Measurements from ENCODE around the gene GSC2.
"Not testable (repeated sequence)": the region's sequence is repeated elsewhere in the genome, so short reads cannot be mapped to it uniquely, and the experiment has no call there.

GSC2 gene

GRCh38 chr22:19178065-19178656, 28.1 kb upstream of the GSC2 start:
- DNase-seq, result peak; percentile 63

- DNase-seq, result no peak
Observed at GRCh38 chr22:19177164-19178064, 27.3 kb upstream of the GSC2 start.

DNA sequence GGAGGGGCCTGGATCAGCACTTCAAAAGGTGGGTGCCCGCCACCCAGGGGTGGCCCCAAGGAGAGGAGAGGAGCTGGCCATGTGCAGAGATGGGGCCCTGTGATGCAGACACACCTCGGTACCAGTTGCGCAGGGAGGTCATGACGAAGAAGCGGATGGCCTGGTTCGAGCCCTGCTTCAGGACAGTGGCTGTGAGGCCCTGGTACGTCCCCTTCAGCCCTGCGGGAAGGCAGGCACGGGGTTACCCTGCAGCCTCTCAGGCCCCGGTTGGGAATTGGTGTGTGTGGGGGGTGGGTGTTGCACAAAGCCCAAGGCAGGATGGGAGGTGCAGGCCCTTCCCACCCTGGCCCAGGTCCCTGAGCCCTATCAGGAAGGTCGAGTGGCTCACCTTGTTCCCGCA, 26.6 kb upstream of the GSC2 start:
- DNase-seq, result no peak

DNA sequence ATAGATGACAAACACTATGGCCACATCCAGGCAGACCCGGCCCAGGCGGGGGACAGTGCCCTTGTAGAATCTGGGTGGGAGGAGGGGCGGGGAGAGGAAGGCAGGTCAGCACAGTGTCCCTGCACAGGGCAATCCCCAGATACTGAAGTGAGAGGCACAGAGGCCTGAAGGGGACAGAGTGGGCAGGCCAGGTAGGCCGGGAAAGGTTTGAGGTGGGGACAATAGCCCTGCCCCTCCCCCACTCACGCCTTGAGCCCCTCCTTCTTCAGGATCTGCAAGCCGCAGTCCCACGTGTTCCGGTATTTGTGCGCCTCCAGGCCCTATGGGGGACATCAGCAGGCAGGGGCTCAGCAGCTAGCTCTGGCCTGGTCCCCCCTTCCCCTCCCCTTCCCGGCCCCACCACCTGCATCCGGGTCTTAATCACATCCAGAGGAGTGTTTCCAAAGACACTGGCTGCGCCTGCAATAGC, 26.1 kb upstream of the GSC2 start:
- no peak for DNase-seq

- DNase-seq, result no peak
Observed at GRCh38 chr22:19175602-19176174, 25.6 kb upstream of the GSC2 start.

DNA sequence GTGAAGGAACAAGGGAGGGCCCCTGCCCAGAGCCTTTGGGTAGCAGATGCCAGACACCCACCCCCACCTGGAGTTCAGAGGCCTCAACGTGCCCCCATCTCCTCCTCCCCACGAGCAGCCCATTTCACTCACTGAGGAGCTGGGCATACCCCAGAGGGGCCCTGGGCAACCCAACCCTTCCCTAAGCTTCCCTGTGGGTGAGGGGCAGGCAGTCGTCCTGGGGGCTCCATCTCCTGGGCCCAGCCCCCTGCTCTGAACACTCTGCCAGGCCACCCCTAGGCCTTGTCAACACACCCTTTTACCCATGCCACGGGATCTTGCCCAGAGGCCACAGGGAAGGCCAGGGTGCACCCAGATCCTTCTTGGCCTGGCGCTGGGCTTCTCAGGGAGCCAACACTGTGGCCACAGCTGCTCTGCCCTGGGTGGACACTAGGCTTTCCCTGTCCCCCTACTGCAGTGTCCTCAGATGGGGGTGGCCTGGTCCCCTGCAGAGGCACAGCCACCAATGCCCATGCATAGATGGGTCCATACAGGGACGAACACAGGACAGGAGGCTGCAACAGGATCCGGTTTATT, 25.0 kb upstream of the GSC2 start:
- no peak for DNase-seq

DNA sequence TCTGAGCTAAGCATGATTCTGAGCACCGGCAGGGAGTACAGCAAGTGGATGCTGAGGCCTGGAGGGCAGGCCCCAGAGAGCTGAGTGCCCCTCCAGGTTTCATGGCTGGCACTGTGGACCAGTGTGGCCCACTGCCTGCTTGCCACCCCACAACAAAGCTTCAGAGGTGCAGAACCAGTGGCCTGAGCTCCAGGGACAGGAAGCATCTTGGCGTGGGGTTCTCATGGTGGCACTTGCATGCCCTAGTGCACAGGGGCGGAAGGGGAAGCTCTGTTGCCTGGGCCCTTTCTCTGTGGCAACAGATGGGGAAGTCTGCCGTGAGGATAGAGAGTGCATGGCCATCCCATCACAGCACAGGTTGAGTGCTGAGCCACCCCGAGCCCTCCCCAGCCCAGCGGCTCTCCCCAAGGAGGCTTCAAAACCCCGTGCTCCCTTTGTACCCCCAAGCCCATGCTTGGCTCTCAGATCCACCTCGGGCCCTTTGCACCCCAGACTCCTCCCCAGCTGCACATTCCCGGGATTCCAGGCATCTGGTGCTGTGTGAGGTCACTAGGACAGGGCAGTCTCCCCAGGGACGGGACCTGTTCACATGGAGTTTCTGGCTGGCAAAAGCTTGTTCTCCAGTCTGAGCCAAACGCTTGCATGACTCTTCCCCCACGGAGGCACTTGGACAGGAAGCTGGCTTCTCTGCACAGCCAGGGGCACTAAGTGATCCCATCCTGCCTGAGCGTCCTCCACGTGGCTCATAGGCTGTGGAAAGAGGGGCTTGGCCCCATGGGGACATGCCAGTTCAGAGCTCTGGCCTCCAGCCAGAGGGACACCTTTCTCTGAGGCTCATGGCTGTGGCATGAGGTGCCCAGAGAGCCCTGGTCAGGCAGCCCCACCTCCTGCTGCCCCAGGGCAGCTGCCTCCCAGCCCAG, 24.3 kb upstream of the GSC2 start:
- DNase-seq, result no peak

GRCh38 chr22:19173047-19174035, 23.2 kb upstream of the GSC2 start:
- no peak for DNase-seq

- DNase-seq, result no peak
Observed at GRCh38 chr22:19172213-19173046, 22.3 kb upstream of the GSC2 start.

DNA sequence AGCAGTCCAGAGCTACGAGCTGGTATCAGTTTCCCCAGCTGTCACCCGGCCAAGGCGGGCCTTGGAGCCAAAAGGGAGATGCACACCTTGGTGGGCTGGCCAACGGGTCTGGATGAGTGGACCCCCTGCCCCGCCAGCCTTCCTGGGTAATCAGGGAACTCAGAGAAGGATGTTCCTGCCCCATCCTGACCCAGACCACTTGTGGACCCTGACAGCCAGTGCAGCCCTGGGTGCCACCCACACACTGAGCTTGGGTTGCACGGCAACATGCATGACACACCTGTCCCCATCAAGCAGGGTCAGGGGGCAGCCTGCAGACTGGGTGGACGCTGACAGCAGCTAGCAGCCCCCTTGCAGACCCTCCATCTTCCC, 19.8 kb upstream of the GSC2 start:
- DNase-seq, result no peak

- no peak for DNase-seq
Observed at GRCh38 chr22:19169002-19169946, 19.2 kb upstream of the GSC2 start.

- no peak for DNase-seq
Observed at GRCh38 chr22:19168088-19168890, 18.2 kb upstream of the GSC2 start.

GRCh38 chr22:19167106-19167869, 17.2 kb upstream of the GSC2 start:
- DNase-seq, result no peak

DNA sequence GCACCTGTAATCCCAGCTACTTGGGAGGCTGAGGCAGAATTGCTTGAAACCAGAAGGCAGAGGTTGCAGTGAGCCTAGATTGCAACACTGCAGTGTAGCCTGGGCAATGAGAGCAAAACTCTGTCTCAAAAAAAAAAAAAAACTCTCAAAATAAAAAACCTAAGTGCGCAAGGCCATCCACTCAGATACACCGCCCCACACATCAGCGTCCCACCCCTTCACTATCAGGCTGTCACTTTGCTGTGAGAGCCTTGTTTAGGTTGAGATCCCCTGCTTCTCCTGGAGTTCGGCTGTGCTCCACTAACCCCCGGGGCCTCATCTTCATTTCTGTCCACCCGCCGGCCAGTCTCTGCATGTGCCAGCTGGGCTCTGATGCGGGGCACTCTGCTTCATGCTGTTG, 16.3 kb upstream of the GSC2 start:
- no peak for DNase-seq

- no peak for DNase-seq
Observed at GRCh38 chr22:19164425-19164824, 14.3 kb upstream of the GSC2 start.

DNA sequence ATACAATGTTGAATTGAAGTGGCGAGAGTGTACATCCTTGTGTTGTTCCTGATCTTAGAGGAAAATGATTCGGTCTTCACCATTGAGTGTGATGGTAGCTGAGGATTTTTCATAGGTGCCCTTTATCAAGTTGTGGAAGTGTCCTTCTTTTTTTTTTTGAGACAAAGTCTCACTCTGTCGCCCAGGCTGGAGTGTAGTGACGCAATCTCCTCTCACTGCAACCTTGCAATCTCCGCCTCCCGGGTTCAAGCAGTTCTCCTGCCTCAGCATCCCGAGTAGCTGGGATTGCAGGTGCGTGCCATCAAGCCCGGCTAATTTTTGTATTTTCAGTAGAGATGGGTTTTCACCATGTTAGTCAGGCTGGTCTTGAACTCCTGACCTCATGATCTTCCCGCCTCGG, 8.6 kb upstream of the GSC2 start:
- DNase-seq, result not testable (repeated sequence)

GRCh38 chr22:19156109-19156508, 6.0 kb upstream of the GSC2 start:
- DNase-seq, result not testable (repeated sequence)
